Gastrocnemius medialis (tissue), 4 donors: Measurements from ENCODE around the gene SLC39A11. TPM values are rescaled to one million over a fixed set of nuclear protein-coding genes. Genes with fewer than 3 reads are reported as not detected.
A peak's percentile ranks its signal among the peaks of the same experiment; 100 is the strongest.
"Not testable (repeated sequence)": the region's sequence is repeated elsewhere in the genome, so short reads cannot be mapped to it uniquely, and the experiment has no call there.

Experiments
- ATAC-seq, 2 donors: fragments of 150-250 bp; one replicate each; pipeline ENCODE4 v1.9.1; 2016
- DNase-seq, 2 donors: peaks; one replicate each; pipeline ENCODE4 v3.0.0-alpha.2; 2019
- H3K27ac ChIP-seq, 4 donors: fragments of 200-600 bp; sonication (generic); 1 replicate in 1 of 4; 2 replicates in 3 of 4; pipeline ENCODE4 v1.5.1; 2016 to 2018; ENCODE audit warnings: mild to moderate bottlenecking in 2 of 4, moderate library complexity in 1 of 4
- H3K27me3 ChIP-seq, 3 donors: fragments of 200-600 bp; sonication (generic) in 2 of 3; 1 replicate in 1 of 3; 2 replicates in 2 of 3; pipeline versions ENCODE4 v1.5.1 to v1.6.0; 2016 to 2019; ENCODE audit warnings: mild to moderate bottlenecking in 1 of 3, moderate library complexity in 1 of 3
- H3K36me3 ChIP-seq, 2 donors: fragments of 200-600 bp; sonication (generic) in 1 of 2; one replicate each; pipeline ENCODE4 v1.5.1; 2017 to 2018
- H3K4me1 ChIP-seq, 2 donors: fragments of 200-600 bp; sonication (generic) in 1 of 2; one replicate each; pipeline ENCODE4 v1.5.1; 2016 to 2017; ENCODE audit warnings: mild to moderate bottlenecking in 2 of 2
- H3K4me3 ChIP-seq, 4 donors: fragments of 200-600 bp; sonication (generic) in 3 of 4; 1 replicate in 1 of 4; 2 replicates in 3 of 4; pipeline ENCODE4 v1.5.1; 2016 to 2019; ENCODE audit warnings: mild to moderate bottlenecking in 2 of 4
- H3K9me3 ChIP-seq, 3 donors: fragments of 200-600 bp; sonication (generic) in 2 of 3; 1 replicate in 1 of 3; 2 replicates in 2 of 3; pipeline ENCODE4 v1.5.1; 2016 to 2019
- POLR2A ChIP-seq, 2 donors: fragments of 450-650 bp; IDR thresholded peaks; one replicate each; pipeline ENCODE4 v1.6.1; 2017; ENCODE audit warnings: antibody characterized with exemption in 2 of 2, mild to moderate bottlenecking in 2 of 2, moderate library complexity in 2 of 2
- in situ Hi-C, 4 donors: fragments of 200-750 bp; cut with MboI; loops; one replicate each; pipeline versions ENCODE4 v1.15.0 to v1.8.0; 2017; ENCODE audit warnings: low sequenced_read_pairs in 4 of 4
- intact Hi-C: fragments of 100-400 bp; cut with DNase I; formaldehyde crosslinking; loops from one replicate; pipeline ENCODE4 v1.15.1; 2023; ENCODE audit warnings: low total_unique reads
- total RNA-seq, 4 donors: library from RNA; depleted of rRNA; stranded (reverse); fragments of >200 nt; gene quantifications; one replicate each; pipeline versions ENCODE4 v1.1.0 to v1.2.3, GENCODE V29; 2016
- TF ChIP-seq, protein P1 (sequence below), 5 experiments: fragments of 450-650 bp in 3 of 5; fragments of 200-600 bp in 2 of 5; sonication (generic) in 2 of 5; IDR thresholded peaks in 4 of 5; conservative IDR thresholded peaks in 1 of 5; 1 replicate in 4 of 5; 2 replicates in 1 of 5; pipeline ENCODE4 v1.5.1; 2016 to 2019; ENCODE audit warnings: antibody characterized with exemption in 5 of 5, mild to moderate bottlenecking in 3 of 5, moderate library complexity in 3 of 5

SLC39A11 gene
- total RNA-seq, 4 donors from 2014 or later, result 7.6 to 28.4 (median 10.7) TPM

DNA sequence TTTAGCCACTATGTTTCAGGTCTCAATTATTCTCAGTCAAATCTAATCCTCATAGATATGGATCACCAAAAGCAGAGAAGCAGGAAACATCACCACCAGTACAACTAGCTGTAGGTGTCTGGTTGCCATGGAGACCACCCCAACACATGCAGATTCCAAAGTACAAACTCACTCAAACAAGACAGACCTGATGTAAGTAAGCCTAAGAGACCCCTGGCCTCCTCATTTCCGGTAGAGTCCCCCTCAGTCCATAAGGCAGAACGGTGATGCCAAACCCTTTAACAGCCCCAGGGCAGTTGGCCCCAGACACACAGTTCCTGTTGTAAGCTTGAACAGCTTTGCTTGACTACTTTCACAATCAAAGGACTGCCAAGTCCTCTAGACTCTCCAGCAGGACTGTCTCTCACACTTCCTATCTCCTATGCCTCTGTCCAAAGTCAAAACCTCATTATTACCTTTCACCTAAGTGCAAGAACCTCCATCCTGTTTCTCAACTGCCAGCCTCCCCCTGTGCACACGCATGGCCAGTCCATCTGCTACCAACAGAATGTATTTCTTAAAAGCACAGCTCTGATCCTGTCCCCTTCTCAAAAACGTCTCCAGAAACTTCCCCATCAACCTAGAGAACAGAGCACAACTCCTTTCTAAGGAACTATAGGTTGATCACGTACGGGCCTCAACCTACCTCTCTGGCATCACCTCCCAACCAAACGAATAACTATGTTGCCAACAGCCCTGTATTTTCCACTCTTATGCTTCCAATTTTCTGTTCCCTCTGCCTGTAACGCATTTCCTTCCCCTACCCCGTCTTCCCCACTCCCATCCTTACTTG is 23.9 kb downstream of the SLC39A11 start:
- in situ Hi-C loops, result no loop called here
- H3K36me3 ChIP-seq, result no peaks in the 10 kb centered on the region
- no peak overlapping the region for H3K27ac ChIP-seq
- H3K27me3 ChIP-seq, result no peaks in the 10 kb centered on the region
- H3K4me1 ChIP-seq, result peaks cover 20 to 27% of the 10 kb centered on the region in 2 donors
- no peak for DNase-seq
- no peak overlapping the region for H3K4me3 ChIP-seq
- TF ChIP-seq, protein P1, sequence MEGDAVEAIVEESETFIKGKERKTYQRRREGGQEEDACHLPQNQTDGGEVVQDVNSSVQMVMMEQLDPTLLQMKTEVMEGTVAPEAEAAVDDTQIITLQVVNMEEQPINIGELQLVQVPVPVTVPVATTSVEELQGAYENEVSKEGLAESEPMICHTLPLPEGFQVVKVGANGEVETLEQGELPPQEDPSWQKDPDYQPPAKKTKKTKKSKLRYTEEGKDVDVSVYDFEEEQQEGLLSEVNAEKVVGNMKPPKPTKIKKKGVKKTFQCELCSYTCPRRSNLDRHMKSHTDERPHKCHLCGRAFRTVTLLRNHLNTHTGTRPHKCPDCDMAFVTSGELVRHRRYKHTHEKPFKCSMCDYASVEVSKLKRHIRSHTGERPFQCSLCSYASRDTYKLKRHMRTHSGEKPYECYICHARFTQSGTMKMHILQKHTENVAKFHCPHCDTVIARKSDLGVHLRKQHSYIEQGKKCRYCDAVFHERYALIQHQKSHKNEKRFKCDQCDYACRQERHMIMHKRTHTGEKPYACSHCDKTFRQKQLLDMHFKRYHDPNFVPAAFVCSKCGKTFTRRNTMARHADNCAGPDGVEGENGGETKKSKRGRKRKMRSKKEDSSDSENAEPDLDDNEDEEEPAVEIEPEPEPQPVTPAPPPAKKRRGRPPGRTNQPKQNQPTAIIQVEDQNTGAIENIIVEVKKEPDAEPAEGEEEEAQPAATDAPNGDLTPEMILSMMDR (IDR thresholded peaks at IDR 0.05 in 4 of 5, conservative IDR thresholded peaks at IDR 0.05 in 1 of 5), result no peak
- TF ChIP-seq POLR2A (IDR thresholded peaks at IDR 0.05), result no peak
- H3K9me3 ChIP-seq, result no peaks in the 10 kb centered on the region
- ATAC-seq, result no peak
- intact Hi-C loops, result no loop called here

DNA sequence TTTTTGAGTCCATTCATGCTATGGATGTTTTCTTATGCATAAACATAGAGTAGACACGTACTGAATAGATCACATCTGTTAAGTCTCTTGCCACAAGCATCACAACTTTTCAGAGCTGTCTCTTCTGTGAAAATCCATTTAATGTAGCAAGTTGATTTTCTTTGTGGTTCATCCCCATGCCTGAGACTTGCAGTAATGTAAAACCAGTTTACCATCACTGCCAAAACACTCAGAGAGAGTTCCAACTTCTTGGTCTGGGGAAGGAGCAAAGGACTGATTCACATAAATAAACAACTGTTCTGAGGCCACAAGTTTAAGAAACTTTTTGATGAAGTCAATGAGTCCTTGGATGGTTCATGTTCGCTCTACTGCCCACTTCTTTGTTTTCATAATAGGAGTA is 24.8 kb downstream of the SLC39A11 start:
- intact Hi-C loops, DNase-seq, H3K36me3 ChIP-seq, H3K9me3 ChIP-seq, in situ Hi-C loops, H3K4me3 ChIP-seq, ATAC-seq, H3K27me3 ChIP-seq: not testable (repeated sequence)
- H3K4me1 ChIP-seq, result peaks cover 21 to 27% of the 10 kb centered on the region in 2 donors
- peak overlapping the region in 1 of 4 donors; percentile 22 for H3K27ac ChIP-seq

DNA sequence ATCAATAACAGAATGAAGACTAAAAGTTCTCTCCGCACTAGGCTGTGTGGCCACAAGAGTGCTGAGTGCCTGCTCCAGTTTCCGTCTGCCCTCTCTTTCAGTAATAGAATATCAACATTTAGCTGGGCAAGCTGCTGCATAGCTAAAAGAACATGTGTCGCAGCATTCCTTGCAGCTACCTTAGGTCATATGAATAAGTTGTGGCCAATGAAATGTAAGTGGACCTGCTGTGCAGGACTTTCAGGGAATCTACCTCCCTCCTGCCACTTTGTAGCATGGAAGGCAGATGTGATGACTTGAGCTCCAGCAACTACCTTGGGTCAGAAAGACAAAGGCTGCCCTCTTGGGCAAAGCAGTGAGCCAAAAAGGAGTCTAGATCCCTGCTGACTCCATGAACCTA is 25.4 kb downstream of the SLC39A11 start:
- TF ChIP-seq POLR2A (IDR thresholded peaks at IDR 0.05), result no peak
- TF ChIP-seq, protein P1 (IDR thresholded peaks at IDR 0.05 in 4 of 5, conservative IDR thresholded peaks at IDR 0.05 in 1 of 5), result no peak
- DNase-seq, result no peak
- in situ Hi-C loops, result no loop called here
- intact Hi-C loops, result no loop called here
- Histone ChIP-seq H3K27ac (no peak overlapping the region), H3K9me3 (no peaks in the 10 kb centered on the region), H3K4me3 (no peak overlapping the region), H3K4me1 (peaks cover 21 to 27% of the 10 kb centered on the region in 2 donors), H3K36me3 (no peaks in the 10 kb centered on the region), H3K27me3 (no peaks in the 10 kb centered on the region)
- ATAC-seq, result no peak

DNA sequence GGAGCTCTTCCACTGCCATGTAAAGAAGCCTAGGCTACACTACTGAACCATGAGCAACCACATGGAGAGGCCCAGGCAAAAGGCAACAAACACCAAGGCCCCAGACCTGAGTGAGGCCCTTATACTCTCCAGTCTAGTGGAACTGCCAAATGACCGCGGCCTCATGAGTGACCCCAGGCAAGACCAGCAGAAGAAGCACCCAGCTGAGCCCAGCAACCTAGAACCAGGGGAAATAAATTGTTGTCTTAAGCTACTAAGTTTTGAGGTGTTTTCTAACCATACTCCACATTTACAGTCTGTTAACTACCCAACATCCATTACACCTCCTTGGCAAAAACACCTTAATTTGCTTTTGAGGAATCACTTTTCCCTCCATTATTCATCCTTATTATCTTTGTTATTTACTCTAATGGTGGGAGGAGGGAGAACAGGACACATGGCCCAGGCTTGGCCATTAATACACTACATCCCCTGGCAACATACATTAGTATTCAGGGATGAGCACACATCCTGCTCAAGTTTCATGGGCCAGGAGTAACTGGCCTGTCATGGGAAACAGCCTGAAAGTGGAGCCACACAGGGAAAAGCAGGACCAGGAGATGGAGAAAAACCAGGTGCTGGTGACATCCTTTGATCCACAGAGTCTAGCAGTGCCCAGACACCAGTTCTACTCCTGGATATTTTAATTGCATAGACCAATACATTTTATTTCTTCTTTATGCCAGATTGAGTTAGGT is 26.2 kb downstream of the SLC39A11 start:
- H3K27ac ChIP-seq, result no peak overlapping the region
- H3K9me3 ChIP-seq, result no peaks in the 10 kb centered on the region
- ATAC-seq (peak in 1 of 2 donors; percentile 51), DNase-seq (no peak)
- H3K4me1 ChIP-seq, result peaks cover 21 to 27% of the 10 kb centered on the region in 2 donors
- TF ChIP-seq, protein P1 (IDR thresholded peaks at IDR 0.05 in 4 of 5, conservative IDR thresholded peaks at IDR 0.05 in 1 of 5), result no peak
- no peaks in the 10 kb centered on the region for H3K36me3 ChIP-seq
- intact Hi-C loops, result no loop called here
- in situ Hi-C loops, result no loop called here
- H3K4me3 ChIP-seq, result no peak overlapping the region
- no peaks in the 10 kb centered on the region for H3K27me3 ChIP-seq

DNA sequence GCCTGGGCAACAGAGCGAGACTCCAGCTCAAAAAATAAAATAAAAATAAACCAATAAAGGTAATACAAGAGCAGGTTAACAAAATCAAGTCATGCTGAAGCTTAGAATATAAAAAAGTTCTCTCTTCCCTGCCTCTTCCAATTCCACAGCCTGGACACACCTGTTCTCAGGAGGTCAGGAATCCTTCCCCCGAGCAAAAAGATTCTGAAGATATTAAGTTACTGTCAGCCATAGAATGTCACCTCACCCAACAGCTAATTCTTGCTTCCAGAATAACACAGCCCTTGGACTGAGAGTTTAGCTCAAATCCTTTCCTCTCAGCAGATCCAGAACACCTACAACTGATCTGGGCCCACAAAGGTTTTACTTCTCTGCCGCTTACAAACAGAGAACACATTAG is 27.1 kb downstream of the SLC39A11 start:
- ATAC-seq (no peak), DNase-seq (no peak)
- no peak overlapping the region for H3K4me3 ChIP-seq
- no peaks in the 10 kb centered on the region for H3K9me3 ChIP-seq
- intact Hi-C loops, result no loop called here
- in situ Hi-C loops, result no loop called here
- H3K27me3 ChIP-seq, result no peaks in the 10 kb centered on the region
- peak overlapping the region in 2 of 4 donors; percentile 15 to 52 for H3K27ac ChIP-seq
- H3K4me1 ChIP-seq, result peaks cover 21 to 27% of the 10 kb centered on the region in 2 donors
- TF ChIP-seq POLR2A (IDR thresholded peaks at IDR 0.05), result no peak
- TF ChIP-seq, protein P1 (IDR thresholded peaks at IDR 0.05 in 4 of 5, conservative IDR thresholded peaks at IDR 0.05 in 1 of 5), result no peak
- no peaks in the 10 kb centered on the region for H3K36me3 ChIP-seq
